H1 (cell line): ENCODE results near the gene NDNF. TPM values are rescaled to one million over a fixed set of nuclear protein-coding genes. Genes with fewer than 3 reads are reported as not detected.

Experiments used
- CTCF ChIA-PET: fragments of 300-600 bp; sonication (Branson Sonifier 250); formaldehyde crosslinking; loops from one replicate; lab custom pipeline; 2021; ENCODE audit not compliant: partially characterized antibody; lab: Charles Lee
- POLR2A ChIA-PET: fragments of 300-600 bp; sonication (Branson Sonifier 250); formaldehyde crosslinking; loops from one replicate; lab custom pipeline; 2021; ENCODE audit warnings: inconsistent platforms; ENCODE audit not compliant: partially characterized antibody; lab: Charles Lee
- DNase-seq, 2 experiments: peaks; one replicate each; pipeline versions ENCODE4 v3.0.0 to v3.0.0-alpha.2; 2010 to 2022; ENCODE audit warnings: low spot score in 2 of 2, low read depth in 1 of 2, mixed read lengths in 1 of 2
- FAIRE-seq: peaks from 2 replicates; lab custom pipeline; 2011; peaks lifted over from hg19 to GRCh38; lab: Jason Lieb, UNC
- H2AFZ ChIP-seq: 2 replicates; pipeline ENCODE4 v1.8.1; 2012; ENCODE audit warnings: low read length, inconsistent platforms
- H2AK5ac ChIP-seq: 2 replicates; pipeline ENCODE4 v1.6.1; 2013; ENCODE audit warnings: low read depth, low read length
- H2BK120ac ChIP-seq: replicated peaks from 2 replicates; pipeline ENCODE3; 2013; ENCODE audit warnings: low read depth, low read length, inconsistent platforms
- H2BK12ac ChIP-seq: 2 replicates; pipeline ENCODE4 v1.6.1; 2013; ENCODE audit warnings: low read depth, low read length
- H2BK15ac ChIP-seq: 2 replicates; pipeline ENCODE4 v1.6.1; 2013; ENCODE audit warnings: low read length
- H2BK20ac ChIP-seq: 2 replicates; pipeline ENCODE4 v1.6.1; 2013; ENCODE audit warnings: low read length
- H2BK5ac ChIP-seq: 2 replicates; pipeline ENCODE4 v1.6.1; 2013; ENCODE audit warnings: low read depth, low read length
- H3K14ac ChIP-seq: 2 replicates; pipeline ENCODE4 v1.6.1; 2013; ENCODE audit warnings: inconsistent platforms; ENCODE audit not compliant: insufficient read length
- H3K18ac ChIP-seq: 2 replicates; pipeline ENCODE4 v1.6.1; 2013; ENCODE audit warnings: low read length; ENCODE audit errors: extremely low read depth
- H3K23ac ChIP-seq: 2 replicates; pipeline ENCODE4 v1.6.1; 2013; ENCODE audit warnings: inconsistent platforms; ENCODE audit not compliant: insufficient read length
- H3K23me2 ChIP-seq: 2 replicates; pipeline ENCODE4 v1.6.1; 2013; ENCODE audit warnings: low read depth, low read length
- H3K27ac ChIP-seq: 2 replicates; pipeline ENCODE4 v1.6.1; 2011; ENCODE audit warnings: low read depth, low read length, inconsistent platforms
- H3K27me3 ChIP-seq, 4 experiments: replicated peaks in 1 of 4; 1 replicate in 1 of 4; 2 replicates in 3 of 4; pipeline versions ENCODE4 v1.6.1 to v1.8.1; 2011 to 2013; ENCODE audit warnings: low read length in 3 of 4, mild to moderate bottlenecking in 3 of 4, inconsistent platforms in 2 of 4, mixed read lengths in 2 of 4, moderate library complexity in 1 of 4; ENCODE audit not compliant: control insufficient read depth in 3 of 4, insufficient read depth in 3 of 4; ENCODE audit errors: extremely low read depth in 1 of 4
- H3K36me3 ChIP-seq, 4 experiments: 2 replicates each; pipeline versions ENCODE4 v1.6.1 to v1.8.1; 2011 to 2013; ENCODE audit warnings: mild to moderate bottlenecking in 4 of 4, low read length in 3 of 4, moderate library complexity in 2 of 4, control low read depth in 1 of 4, inconsistent platforms in 1 of 4; ENCODE audit not compliant: insufficient read depth in 4 of 4, control insufficient read depth in 2 of 4
- H3K4ac ChIP-seq: replicated peaks from 2 replicates; pipeline ENCODE3; 2013; ENCODE audit warnings: low read length, low read depth, mixed read lengths, inconsistent platforms; ENCODE audit not compliant: insufficient read length
- H3K4me1 ChIP-seq, 4 experiments: replicated peaks in 1 of 4; 1 replicate in 1 of 4; 2 replicates in 3 of 4; pipeline versions ENCODE4 v1.6.1 to v1.8.1; 2011 to 2013; ENCODE audit warnings: low read length in 3 of 4, inconsistent platforms in 2 of 4, mixed read lengths in 1 of 4; ENCODE audit not compliant: insufficient read depth in 4 of 4, control insufficient read depth in 3 of 4
- H3K4me2 ChIP-seq, 2 experiments: 2 replicates each; pipeline versions ENCODE4 v1.6.1 to v1.8.1; 2011 to 2013; ENCODE audit warnings: low read depth in 2 of 2, low read length in 2 of 2, control low read depth in 1 of 2, inconsistent platforms in 1 of 2, mild to moderate bottlenecking in 1 of 2; ENCODE audit not compliant: insufficient read depth in 1 of 2
- H3K4me3 ChIP-seq, 4 experiments: fragments of 200-600, 300-600 bp in 1 of 4; sonication (generic), shearing (Covaris generic), sonication (Bioruptor Twin) in 1 of 4; 2 replicates each; pipeline versions ENCODE4 v1.5.1 to v1.8.1; 2011 to 2016; ENCODE audit warnings: low read length in 4 of 4, low read depth in 3 of 4, control low read depth in 2 of 4, inconsistent platforms in 2 of 4, mild to moderate bottlenecking in 2 of 4, mixed read lengths in 1 of 4, moderate library complexity in 1 of 4; ENCODE audit not compliant: insufficient read depth in 2 of 4; ENCODE audit errors: extremely low read depth in 1 of 4
- H3K56ac ChIP-seq: replicated peaks from 2 replicates; pipeline ENCODE3; 2013; ENCODE audit warnings: low read depth, mild to moderate bottlenecking, mixed read lengths, low read length, inconsistent platforms; ENCODE audit not compliant: insufficient read length
- H3K79me1 ChIP-seq: 2 replicates; pipeline ENCODE4 v1.6.1; 2013; ENCODE audit warnings: low read depth, low read length, control low read depth
- H3K79me2 ChIP-seq, 2 experiments: 2 replicates each; pipeline versions ENCODE4 v1.6.1 to v1.8.1; 2012 to 2013; ENCODE audit warnings: low read length in 2 of 2, mild to moderate bottlenecking in 2 of 2, inconsistent platforms in 1 of 2; ENCODE audit not compliant: insufficient read depth in 2 of 2, control insufficient read depth in 1 of 2
- H3K9ac ChIP-seq, 4 experiments: replicated peaks in 1 of 4; 1 replicate in 1 of 4; 2 replicates in 3 of 4; pipeline versions ENCODE4 v1.6.1 to v1.8.1; 2011 to 2013; ENCODE audit warnings: low read depth in 3 of 4, low read length in 3 of 4, control low read depth in 2 of 4, mild to moderate bottlenecking in 2 of 4, moderate library complexity in 2 of 4, inconsistent platforms in 1 of 4; ENCODE audit errors: extremely low read depth in 1 of 4
- H3K9me3 ChIP-seq, 2 experiments: 2 replicates each; pipeline versions ENCODE4 v1.6.1 to v1.8.1; 2012 to 2013; ENCODE audit warnings: mild to moderate bottlenecking in 2 of 2, moderate library complexity in 2 of 2, control low read depth in 1 of 2, inconsistent platforms in 1 of 2, low read depth in 1 of 2, low read length in 1 of 2, mixed read lengths in 1 of 2; ENCODE audit not compliant: insufficient read depth in 2 of 2
- H4K20me1 ChIP-seq, 2 experiments: replicated peaks in 1 of 2; 2 replicates each; pipeline versions ENCODE3 to v1.8.1; 2011 to 2013; ENCODE audit warnings: inconsistent platforms in 2 of 2, low read length in 2 of 2, mild to moderate bottlenecking in 1 of 2; ENCODE audit not compliant: insufficient read depth in 2 of 2, control insufficient read depth in 1 of 2
- H4K5ac ChIP-seq: 2 replicates; pipeline ENCODE4 v1.6.1; 2013; ENCODE audit warnings: low read length, low read depth, mixed read lengths, inconsistent platforms; ENCODE audit not compliant: insufficient read length
- H4K8ac ChIP-seq: 2 replicates; pipeline ENCODE4 v1.8.0; 2013; ENCODE audit warnings: mild to moderate bottlenecking, moderate library complexity, low read length, inconsistent platforms; ENCODE audit not compliant: insufficient read depth; ENCODE audit errors: extremely low read depth
- H4K91ac ChIP-seq: replicated peaks from 2 replicates; pipeline ENCODE3; 2013; ENCODE audit warnings: low read length, mixed read lengths, inconsistent platforms; ENCODE audit not compliant: insufficient read length
- CEBPB ChIP-seq: IDR thresholded peaks from 2 replicates; pipeline ENCODE4 v1.6.1; 2012; ENCODE audit warnings: low read depth, low read length
- CTCF ChIP-seq, 3 experiments: IDR thresholded peaks; 1 replicate in 2 of 3; 2 replicates in 1 of 3; pipeline versions ENCODE4 v1.5.1 to v1.6.1; 2011; ENCODE audit warnings: low read length in 3 of 3, mild to moderate bottlenecking in 3 of 3, inconsistent platforms in 2 of 3, low read depth in 1 of 3, moderate library complexity in 1 of 3; ENCODE audit not compliant: insufficient read depth in 1 of 3; ENCODE audit errors: control extremely low read depth in 1 of 3
- FOSL1 ChIP-seq: IDR thresholded peaks from 2 replicates; pipeline ENCODE4 v1.6.1; 2011; ENCODE audit warnings: mild to moderate bottlenecking, low read depth, low read length, moderate library complexity; ENCODE audit not compliant: insufficient read depth
- HDAC6 ChIP-seq: IDR thresholded peaks from one replicate; pipeline ENCODE4 v1.7.1; 2012; ENCODE audit warnings: low read depth, mild to moderate bottlenecking, inconsistent platforms, low read length, moderate library complexity
- JUND ChIP-seq: IDR thresholded peaks from 2 replicates; pipeline ENCODE4 v1.6.1; 2011; ENCODE audit warnings: mild to moderate bottlenecking, improper control_type of control experiment, low read length
- KDM1A ChIP-seq: fragments of 200-600, 300-600 bp; sonication (generic); IDR thresholded peaks from 2 replicates; pipeline ENCODE4 v1.7.1; 2016; ENCODE audit warnings: mild to moderate bottlenecking, low read length, borderline replicate concordance
- MAFK ChIP-seq: IDR thresholded peaks from 2 replicates; pipeline ENCODE4 v1.6.1; 2012; ENCODE audit warnings: low read depth, mild to moderate bottlenecking, improper control_type of control experiment, low read length
- PHF8 ChIP-seq: fragments of 200-600 bp; sonication (generic); conservative IDR thresholded peaks from 2 replicates; pipeline ENCODE4 v1.7.1; 2012; ENCODE audit warnings: low read depth, mild to moderate bottlenecking, inconsistent platforms, low read length, moderate library complexity
- SIN3A ChIP-seq, 2 experiments: IDR thresholded peaks in 1 of 2; conservative IDR thresholded peaks in 1 of 2; 2 replicates each; pipeline ENCODE4 v1.6.1; 2011 to 2012; ENCODE audit warnings: low read length in 2 of 2, improper control_type of control experiment in 1 of 2, low read depth in 1 of 2, mild to moderate bottlenecking in 1 of 2
- SRF ChIP-seq: IDR thresholded peaks from 2 replicates; pipeline ENCODE4 v1.6.1; 2011; ENCODE audit warnings: mild to moderate bottlenecking, low read depth, low read length, moderate library complexity
- TAF7 ChIP-seq: optimal IDR thresholded peaks from 2 replicates; pipeline ENCODE3; 2011; ENCODE audit warnings: low read depth, mild to moderate bottlenecking, inconsistent platforms, low read length, moderate library complexity, borderline replicate concordance
- TEAD4 ChIP-seq: IDR thresholded peaks from 2 replicates; pipeline ENCODE4 v1.6.1; 2012; ENCODE audit warnings: low read depth, low read length, inconsistent platforms, mixed read lengths
- WGBS, 2 experiments: shearing (Covaris generic) in 1 of 2; methylation state at CpG; one replicate each; pipeline versions ENCODE4 v1.1.6 to v1.1.7; 2013 to 2015; ENCODE audit warnings: low lambda C conversion rate in 2 of 2, mixed read lengths in 2 of 2, inconsistent platforms in 1 of 2, low coverage in 1 of 2, missing lambda C conversion rate in 1 of 2; ENCODE audit not compliant: insufficient replicate concordance in 2 of 2, insufficient coverage in 1 of 2, insufficient read length in 1 of 2; ENCODE audit errors: extremely low coverage in 1 of 2, missing lambda C conversion rate in 1 of 2; 5-methylcytosine and 5-hydroxymethylcytosine counted together
- polyA plus RNA-seq, 7 experiments: library from polyadenylated mRNA; depleted of rRNA in 3 of 7; stranded (reverse) in 5 of 7; unstranded in 2 of 7; fragments of >200 nt in 5 of 7; fragments of 200-250 nt in 2 of 7; gene quantifications; 1 replicate in 5 of 7; 2 replicates in 1 of 7; 4 replicates in 1 of 7; pipeline versions ENCODE4 v1.2.1 to v1.2.3, GENCODE V29; 2011 to 2013; ENCODE audit warnings: missing spikeins in 2 of 7, mixed read lengths in 2 of 7
- total RNA-seq: library from RNA; stranded (reverse); fragmentation: NEBNext Ultra II Directional; extraction: Animal tissue kit (Norgen Biotek cat#: 25700); gene quantifications from 2 replicates; pipeline ENCODE4 v1.2.1, GENCODE V29; 2021

The NDNF gene
- total and polyA plus RNA-seq, 2 of the 8 experiments (the other 6 are each of a cell fraction or from before 2014, with no cell fraction given): 0.70 to 1.6 TPM

- WGBS, 2 experiments: 87% methylated on average over 3 of the region's 3 CpGs; no CpG with 5 or more reads in 1 of the 2 experiments
- DNase-seq: no peak
- H3K36me3 ChIP-seq: no peaks in the 10 kb centered on the region
- TF ChIP-seq CTCF (IDR thresholded peaks at IDR 0.05; ENCODE audit: control extremely low read depth in 1 of 3, insufficient read depth in 1 of 3, low read depth in 1 of 3, low read length in 3 of 3) (no peak), KDM1A (no peak), CEBPB (no peak), SRF (no peak), HDAC6 (no peak), TEAD4 (no peak), PHF8 (no peak), MAFK (no peak), SIN3A (conservative IDR thresholded peaks at IDR 0.05 in 1 of 2, IDR thresholded peaks at IDR 0.05 in 1 of 2; ENCODE audit: low read depth in 1 of 2, low read length in 2 of 2) (no peak), JUND (no peak), TAF7 (no peak), FOSL1 (no peak)
Observed at GRCh38 chr4:121034017-121034416, 38.3 kb downstream of the NDNF start.

More at GRCh38 chr4:121034017-121034416, 38.3 kb downstream of the NDNF start:
- no peaks in the 10 kb centered on the region for H3K79me1 ChIP-seq
- CTCF ChIA-PET: interaction anchor here (1.2 kb wide), 1 partner anchor 56 kb away, joined by 3 read pairs; no protein-coding TSS in a partner anchor
- H2BK120ac ChIP-seq: no peak overlapping the region
- H3K9ac ChIP-seq: no peak overlapping the region
- no peak for FAIRE-seq
- H3K18ac ChIP-seq: no peak overlapping the region
- no peaks in the 10 kb centered on the region for H3K23me2 ChIP-seq
- H3K27me3 ChIP-seq: no peaks in the 10 kb centered on the region
- H2AFZ ChIP-seq: no peak overlapping the region
- H3K4me3 ChIP-seq: no peak overlapping the region
- no peaks in the 10 kb centered on the region for H3K4me1 ChIP-seq
- no peaks in the 10 kb centered on the region for H3K79me2 ChIP-seq
- H2AK5ac ChIP-seq: no peak overlapping the region
- no peak overlapping the region for H3K23ac ChIP-seq
- H3K56ac ChIP-seq: no peak overlapping the region
- H3K9me3 ChIP-seq: no peaks in the 10 kb centered on the region
- no peak overlapping the region for H3K14ac ChIP-seq
- no peak overlapping the region for H2BK12ac ChIP-seq
- H3K4me2 ChIP-seq: no peak overlapping the region
- H4K20me1 ChIP-seq: no peaks in the 10 kb centered on the region
- no peak overlapping the region for H2BK20ac ChIP-seq
- H4K8ac ChIP-seq: no peak overlapping the region
- H4K5ac ChIP-seq: no peak overlapping the region
- POLR2A ChIA-PET: no interaction called here
- H2BK15ac ChIP-seq: no peak overlapping the region
- no peak overlapping the region for H3K4ac ChIP-seq
- no peak overlapping the region for H4K91ac ChIP-seq
- no peak overlapping the region for H2BK5ac ChIP-seq
- H3K27ac ChIP-seq: no peak overlapping the region
